ENCODE data around the gene DEPDC1B. TPM values are rescaled to one million over a fixed set of nuclear protein-coding genes. Genes with fewer than 3 reads are reported as not detected.
"Not testable (repeated sequence)": the region's sequence is repeated elsewhere in the genome, so short reads cannot be mapped to it uniquely, and the experiment has no call there.

Gene DEPDC1B
- total RNA-seq, 1 experiment from 2014 or later: 11.3 TPM

- BruUV-seq (replicated peaks): no TSS peak
- no peaks in the 10 kb centered on the region for H3K27me3 Mint-ChIP-seq (ENCODE audit: insufficient read depth, unreplicated experiment)
- CTCF ChIA-PET: interaction anchor here (0.6 kb wide), 1 partner anchor 780 kb away, joined by 4 read pairs; no protein-coding TSS in a partner anchor
- TF ChIP-seq CTCF (IDR thresholded peaks at IDR 0.05; ENCODE audit: unreplicated experiment): no peak
- H3K4me3 Mint-ChIP-seq (ENCODE audit: unreplicated experiment): no peak overlapping the region
- H3K36me3 Mint-ChIP-seq (ENCODE audit: insufficient read depth, unreplicated experiment): peaks cover 6% of the 10 kb centered on the region
- H3K27ac Mint-ChIP-seq (ENCODE audit: low read depth, unreplicated experiment): no peak overlapping the region
- no peak for DNase-seq (ENCODE audit: unreplicated experiment)
- POLR2A ChIA-PET: no interaction called here
- no peaks in the 10 kb centered on the region for H3K4me1 Mint-ChIP-seq (ENCODE audit: insufficient read depth, unreplicated experiment)
- intact Hi-C loops (cut with micrococcal nuclease): no loop called here
- H3K9me3 Mint-ChIP-seq (ENCODE audit: unreplicated experiment): no peaks in the 10 kb centered on the region
These were observed 109.8 kb downstream of the DEPDC1B start for GRCh38 chr5:60590172-60590571.

- CTCF ChIA-PET; POLR2A ChIA-PET; H3K9me3 Mint-ChIP-seq (ENCODE audit: unreplicated experiment); DNase-seq (ENCODE audit: unreplicated experiment); H3K27ac Mint-ChIP-seq (ENCODE audit: low read depth, unreplicated experiment); H3K4me1 Mint-ChIP-seq (ENCODE audit: insufficient read depth, unreplicated experiment); H3K4me3 Mint-ChIP-seq (ENCODE audit: unreplicated experiment); BruUV-seq (replicated peaks); H3K27me3 Mint-ChIP-seq (ENCODE audit: insufficient read depth, unreplicated experiment); H3K36me3 Mint-ChIP-seq (ENCODE audit: insufficient read depth, unreplicated experiment): not testable (repeated sequence)
- intact Hi-C loops (cut with micrococcal nuclease): loop anchor here (5.0 kb wide), 1 partner anchor 290 kb away; no protein-coding TSS in a partner anchor
These were observed 112.7 kb downstream of the DEPDC1B start for GRCh38 chr5:60587312-60587711.

GRCh38 chr5:60586307-60586901, 113.6 kb downstream of the DEPDC1B start:
- intact Hi-C loops (cut with micrococcal nuclease): loop anchor here (1.0 to 5.0 kb wide), 2 partner anchors 289 to 776 kb away; no protein-coding TSS in a partner anchor
- no peak overlapping the region for H3K27ac Mint-ChIP-seq (ENCODE audit: low read depth, unreplicated experiment)
- H3K4me3 Mint-ChIP-seq (ENCODE audit: unreplicated experiment): no peak overlapping the region
- no peaks in the 10 kb centered on the region for H3K4me1 Mint-ChIP-seq (ENCODE audit: insufficient read depth, unreplicated experiment)
- ChIA-PET POLR2A (no interaction called here), CTCF (interaction anchor here (0.7 to 1.0 kb wide), 2 partner anchors 171 to 214 kb away, joined by 3 read pairs; no protein-coding TSS in a partner anchor)
- peak; percentile 8 for DNase-seq (ENCODE audit: unreplicated experiment)
- H3K36me3 Mint-ChIP-seq (ENCODE audit: insufficient read depth, unreplicated experiment): no peaks in the 10 kb centered on the region
- BruUV-seq (replicated peaks): no TSS peak
- H3K9me3 Mint-ChIP-seq (ENCODE audit: unreplicated experiment): no peaks in the 10 kb centered on the region
- peak; percentile 11 for TF ChIP-seq CTCF (IDR thresholded peaks at IDR 0.05; ENCODE audit: unreplicated experiment)
- H3K27me3 Mint-ChIP-seq (ENCODE audit: insufficient read depth, unreplicated experiment): no peaks in the 10 kb centered on the region

GRCh38 chr5:60585618-60586017, 114.3 kb downstream of the DEPDC1B start:
- POLR2A ChIA-PET: no interaction called here
- intact Hi-C loops (cut with micrococcal nuclease): loop anchor here (1.0 to 5.0 kb wide), 2 partner anchors 288 to 775 kb away; no protein-coding TSS in a partner anchor
- BruUV-seq (replicated peaks): no TSS peak
- no peaks in the 10 kb centered on the region for H3K9me3 Mint-ChIP-seq (ENCODE audit: unreplicated experiment)
- H3K27me3 Mint-ChIP-seq (ENCODE audit: insufficient read depth, unreplicated experiment): no peaks in the 10 kb centered on the region
- CTCF ChIA-PET: interaction anchor here (0.7 to 1.0 kb wide), 2 partner anchors 170 to 213 kb away, joined by 3 read pairs; no protein-coding TSS in a partner anchor
- H3K4me3 Mint-ChIP-seq (ENCODE audit: unreplicated experiment): no peak overlapping the region
- H3K36me3 Mint-ChIP-seq (ENCODE audit: insufficient read depth, unreplicated experiment): no peaks in the 10 kb centered on the region
- no peak for DNase-seq (ENCODE audit: unreplicated experiment)
- H3K4me1 Mint-ChIP-seq (ENCODE audit: insufficient read depth, unreplicated experiment): no peaks in the 10 kb centered on the region
- no peak overlapping the region for H3K27ac Mint-ChIP-seq (ENCODE audit: low read depth, unreplicated experiment)
- no peak for TF ChIP-seq CTCF (IDR thresholded peaks at IDR 0.05; ENCODE audit: unreplicated experiment)

All from MCF 10A (cell line).